Measurements from ENCODE around the gene DHRSX.

DNA sequence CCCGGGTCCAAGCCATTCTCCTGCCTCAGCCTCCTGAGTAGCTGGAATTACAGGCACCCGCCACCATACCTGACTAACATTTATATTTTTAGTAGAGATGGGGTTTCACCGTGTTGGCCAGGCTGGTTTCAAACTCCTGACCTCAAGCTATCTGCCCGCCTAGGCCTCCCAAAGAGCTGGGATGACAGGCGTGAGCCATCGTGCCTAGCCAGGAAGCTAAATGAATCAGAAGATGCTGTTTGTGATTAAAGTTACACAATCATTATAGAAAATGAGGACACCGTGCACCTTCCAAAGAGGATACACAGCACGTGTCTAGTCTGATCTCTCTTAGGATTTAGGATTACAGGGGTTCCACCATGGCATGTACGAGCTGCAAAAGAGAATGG lies 99.6 kb downstream of the DHRSX start:
- TF ChIP-seq, protein P1, sequence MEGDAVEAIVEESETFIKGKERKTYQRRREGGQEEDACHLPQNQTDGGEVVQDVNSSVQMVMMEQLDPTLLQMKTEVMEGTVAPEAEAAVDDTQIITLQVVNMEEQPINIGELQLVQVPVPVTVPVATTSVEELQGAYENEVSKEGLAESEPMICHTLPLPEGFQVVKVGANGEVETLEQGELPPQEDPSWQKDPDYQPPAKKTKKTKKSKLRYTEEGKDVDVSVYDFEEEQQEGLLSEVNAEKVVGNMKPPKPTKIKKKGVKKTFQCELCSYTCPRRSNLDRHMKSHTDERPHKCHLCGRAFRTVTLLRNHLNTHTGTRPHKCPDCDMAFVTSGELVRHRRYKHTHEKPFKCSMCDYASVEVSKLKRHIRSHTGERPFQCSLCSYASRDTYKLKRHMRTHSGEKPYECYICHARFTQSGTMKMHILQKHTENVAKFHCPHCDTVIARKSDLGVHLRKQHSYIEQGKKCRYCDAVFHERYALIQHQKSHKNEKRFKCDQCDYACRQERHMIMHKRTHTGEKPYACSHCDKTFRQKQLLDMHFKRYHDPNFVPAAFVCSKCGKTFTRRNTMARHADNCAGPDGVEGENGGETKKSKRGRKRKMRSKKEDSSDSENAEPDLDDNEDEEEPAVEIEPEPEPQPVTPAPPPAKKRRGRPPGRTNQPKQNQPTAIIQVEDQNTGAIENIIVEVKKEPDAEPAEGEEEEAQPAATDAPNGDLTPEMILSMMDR (IDR thresholded peaks at IDR 0.05; ENCODE audit: control extremely low read depth in 1 of 3, insufficient read depth in 1 of 3, low read depth in 1 of 3, low read length in 3 of 3): no peak
- TF ChIP-seq POLR2A (IDR thresholded peaks at IDR 0.05; ENCODE audit: control extremely low read depth in 1 of 2, low read depth in 2 of 2, low read length in 2 of 2) (no peak), POLR2AphosphoS5 (IDR thresholded peaks at IDR 0.05; ENCODE audit: low read depth, low read length) (no peak)
